ENCODE data around the gene PTMA.
"Not testable (repeated sequence)": the region's sequence is repeated elsewhere in the genome, so short reads cannot be mapped to it uniquely, and the experiment has no call there.

Gene PTMA

DNA sequence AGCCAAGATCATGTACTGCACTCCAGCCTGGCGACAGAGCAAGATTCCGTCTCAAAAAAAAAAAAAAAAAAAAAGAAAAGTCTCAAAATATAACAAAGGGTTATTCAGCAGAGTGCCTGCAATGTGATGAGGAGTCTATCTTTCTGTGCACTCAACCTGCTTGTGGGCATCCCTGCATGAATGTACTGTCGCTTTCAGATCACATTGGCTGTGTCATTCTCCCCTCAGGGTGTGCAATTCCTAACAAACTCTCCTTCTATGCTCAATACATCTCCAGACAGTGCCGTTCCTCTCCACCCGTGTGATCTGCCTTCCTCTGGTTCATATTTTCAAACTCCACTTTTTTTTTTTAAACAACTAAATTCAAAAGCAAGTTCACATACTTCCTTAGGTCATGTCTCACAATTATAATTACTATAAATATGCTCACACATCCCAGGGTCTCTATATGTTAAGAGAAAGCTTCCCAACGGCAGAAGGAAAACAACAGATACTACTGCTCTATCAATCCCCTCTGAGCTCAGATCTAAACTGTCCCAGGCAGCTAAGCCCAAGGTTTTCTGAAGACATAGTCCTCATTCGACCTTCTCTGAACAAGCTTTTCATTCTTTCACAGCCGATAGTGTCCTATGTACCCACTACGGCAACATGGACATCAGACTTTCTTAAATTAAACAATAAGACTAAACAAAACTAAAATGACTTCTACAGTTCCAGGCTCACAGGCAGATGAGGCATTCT is 35.2 kb downstream of the PTMA start:
- H3K27ac ChIP-seq (ENCODE audit: low read depth, low read length) = no peak overlapping the region
- H3K4me2 ChIP-seq (ENCODE audit: low read length) = no peak overlapping the region
- no peaks in the 10 kb centered on the region for H3K36me3 ChIP-seq (ENCODE audit: control insufficient read depth, low read length)
- no peaks in the 10 kb centered on the region for H4K20me1 ChIP-seq (ENCODE audit: control insufficient read depth, insufficient read depth, low read depth, low read length)
- TF ChIP-seq CTCF (IDR thresholded peaks at IDR 0.05; ENCODE audit: low read depth, low read length, poor library complexity, severe bottlenecking) = no peak
- TF ChIP-seq EZH2phosphoT487 (IDR thresholded peaks at IDR 0.05; ENCODE audit: borderline replicate concordance, low read length) = no peak
- no peaks in the 10 kb centered on the region for H3K9me2 ChIP-seq (replicated peaks; ENCODE audit: control insufficient read depth, low read length)
- H3K4me3 ChIP-seq (ENCODE audit: low read length) = no peak overlapping the region
- no peaks in the 10 kb centered on the region for H3F3A ChIP-seq (ENCODE audit: control insufficient read depth, insufficient read depth)
- H3K9me3 ChIP-seq (ENCODE audit: control insufficient read depth, insufficient read depth, low read length) = no peaks in the 10 kb centered on the region
- H3K79me2 ChIP-seq (ENCODE audit: control insufficient read depth, low read length) = no peaks in the 10 kb centered on the region
- no peaks in the 10 kb centered on the region for H3K4me1 ChIP-seq (ENCODE audit: control insufficient read depth, low read length)
- H3K27me3 ChIP-seq (ENCODE audit: control insufficient read depth, low read length) = no peaks in the 10 kb centered on the region

GRCh38 chr2:231745303-231746038 is 37.1 kb downstream of the PTMA start:
- Histone ChIP-seq H4K20me1 (ENCODE audit: control insufficient read depth, insufficient read depth, low read depth, low read length) (no peaks in the 10 kb centered on the region), H3K36me3 (ENCODE audit: control insufficient read depth, low read length) (no peaks in the 10 kb centered on the region), H3K4me2 (ENCODE audit: low read length) (no peak overlapping the region), H3K9me2 (replicated peaks; ENCODE audit: control insufficient read depth, low read length) (no peaks in the 10 kb centered on the region), H3K4me3 (ENCODE audit: low read length) (no peak overlapping the region), H3F3A (ENCODE audit: control insufficient read depth, insufficient read depth) (no peaks in the 10 kb centered on the region), H3K4me1 (ENCODE audit: control insufficient read depth, low read length) (0 out of 2 replicates have a peak, but pooled peaks cover 3% of the 10 kb centered on the region), H3K9me3 (ENCODE audit: control insufficient read depth, insufficient read depth, low read length) (no peaks in the 10 kb centered on the region), H3K27me3 (ENCODE audit: control insufficient read depth, low read length) (no peaks in the 10 kb centered on the region), H3K79me2 (ENCODE audit: control insufficient read depth, low read length) (no peaks in the 10 kb centered on the region), H3K27ac (ENCODE audit: low read depth, low read length) (no peak overlapping the region)
- no peak for TF ChIP-seq CTCF (IDR thresholded peaks at IDR 0.05; ENCODE audit: low read depth, low read length, poor library complexity, severe bottlenecking)

DNA sequence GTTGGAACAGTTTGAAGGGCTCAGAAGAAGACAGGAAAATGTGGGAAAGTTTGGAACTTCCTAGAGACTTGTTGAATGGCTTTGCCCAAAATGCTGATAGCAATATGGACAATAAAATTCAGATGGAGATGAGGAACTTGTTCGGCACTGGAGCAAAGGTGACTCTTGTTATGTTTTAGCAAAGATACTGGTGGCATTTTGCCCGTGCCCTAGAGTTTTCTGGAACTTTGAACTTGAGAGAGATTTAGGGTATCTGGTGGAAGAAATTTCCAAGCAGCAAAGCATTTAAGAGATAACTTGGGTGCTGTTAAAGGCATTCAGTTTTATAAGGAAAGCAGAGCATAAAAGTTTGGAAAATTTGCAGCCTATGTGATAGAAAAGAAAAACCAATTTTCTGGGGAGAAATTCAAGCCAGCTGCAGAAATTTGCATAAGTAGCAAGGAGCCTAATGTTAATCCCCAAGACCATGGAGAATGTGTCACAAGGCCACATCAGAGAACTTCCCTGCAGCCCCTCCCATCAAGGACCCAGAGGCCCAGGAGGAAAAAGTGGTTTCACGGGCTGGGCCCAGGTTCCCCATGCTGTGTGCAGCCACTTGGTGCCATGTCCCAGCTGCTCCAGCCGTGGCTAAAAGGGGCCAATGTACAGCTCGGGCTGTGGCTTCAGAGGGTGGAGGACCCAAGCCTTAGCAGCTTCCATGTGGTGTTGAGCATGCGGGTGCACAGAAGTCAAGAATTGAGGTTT is 40.0 kb downstream of the PTMA start:
- H3K9me3 ChIP-seq (ENCODE audit: control insufficient read depth, insufficient read depth, low read length); H3F3A ChIP-seq (ENCODE audit: control insufficient read depth, insufficient read depth); H3K36me3 ChIP-seq (ENCODE audit: control insufficient read depth, low read length); H3K4me3 ChIP-seq (ENCODE audit: low read length); H3K4me2 ChIP-seq (ENCODE audit: low read length); H3K4me1 ChIP-seq (ENCODE audit: control insufficient read depth, low read length); H4K20me1 ChIP-seq (ENCODE audit: control insufficient read depth, insufficient read depth, low read depth, low read length); H3K27ac ChIP-seq (ENCODE audit: low read depth, low read length); H3K9me2 ChIP-seq (replicated peaks; ENCODE audit: control insufficient read depth, low read length); H3K27me3 ChIP-seq (ENCODE audit: control insufficient read depth, low read length); H3K79me2 ChIP-seq (ENCODE audit: control insufficient read depth, low read length): not testable (repeated sequence)

- H3K9me3 ChIP-seq (ENCODE audit: control insufficient read depth, insufficient read depth, low read length) = not testable (repeated sequence)
Observed at GRCh38 chr2:231749016-231749415, 40.7 kb downstream of the PTMA start.

More at GRCh38 chr2:231749016-231749415, 40.7 kb downstream of the PTMA start:
- H3K4me2 ChIP-seq (ENCODE audit: low read length); H3K79me2 ChIP-seq (ENCODE audit: control insufficient read depth, low read length); H3K27ac ChIP-seq (ENCODE audit: low read depth, low read length); H4K20me1 ChIP-seq (ENCODE audit: control insufficient read depth, insufficient read depth, low read depth, low read length); H3K4me3 ChIP-seq (ENCODE audit: low read length); H3F3A ChIP-seq (ENCODE audit: control insufficient read depth, insufficient read depth); H3K27me3 ChIP-seq (ENCODE audit: control insufficient read depth, low read length); H3K9me2 ChIP-seq (replicated peaks; ENCODE audit: control insufficient read depth, low read length); H3K4me1 ChIP-seq (ENCODE audit: control insufficient read depth, low read length); H3K36me3 ChIP-seq (ENCODE audit: control insufficient read depth, low read length): not testable (repeated sequence)

Measured in DOHH2 (cell line).